Breast epithelium (tissue), 4 donors: Measurements from ENCODE around the gene IL11. TPM values are rescaled to one million over a fixed set of nuclear protein-coding genes. Genes with fewer than 3 reads are reported as not detected.

Experiments used
- DNase-seq, 2 donors: peaks; one replicate each; pipeline ENCODE4 v3.0.0-alpha.2; 2019; ENCODE audit warnings: low spot score in 2 of 2
- H3K27ac ChIP-seq, 2 donors: fragments of 200-600 bp; sonication (generic) in 1 of 2; one replicate each; pipeline ENCODE4 v1.5.1; 2016 to 2019; ENCODE audit warnings: mild to moderate bottlenecking in 1 of 2
- H3K27me3 ChIP-seq, 2 donors: fragments of 200-600 bp; sonication (generic) in 1 of 2; one replicate each; pipeline versions ENCODE4 v1.5.1 to v1.6.0; 2017 to 2019; ENCODE audit warnings: control low read depth in 1 of 2, mild to moderate bottlenecking in 1 of 2
- H3K36me3 ChIP-seq: fragments of 200-600 bp; one replicate; pipeline ENCODE4 v1.5.1; 2019
- H3K4me1 ChIP-seq, 2 donors: fragments of 200-600 bp; sonication (generic); one replicate each; pipeline ENCODE4 v1.5.1; 2016 to 2019; ENCODE audit warnings: control low read depth in 1 of 2
- H3K4me3 ChIP-seq, 3 donors: fragments of 200-600 bp; sonication (generic); 1 replicate in 2 of 3; 2 replicates in 1 of 3; pipeline ENCODE4 v1.5.1; 2016 to 2019; ENCODE audit warnings: mild to moderate bottlenecking in 3 of 3, moderate library complexity in 2 of 3
- H3K9me3 ChIP-seq, 2 donors: fragments of 200-600 bp; sonication (generic) in 1 of 2; one replicate each; pipeline ENCODE4 v1.5.1; 2016 to 2019; ENCODE audit warnings: control low read depth in 1 of 2
- CTCF ChIP-seq, 3 donors: fragments of 450-650 bp; IDR thresholded peaks; one replicate each; pipeline ENCODE4 v1.5.1; 2016 to 2017; ENCODE audit warnings: antibody characterized with exemption in 3 of 3, mild to moderate bottlenecking in 3 of 3, moderate library complexity in 3 of 3
- POLR2A ChIP-seq: fragments of 450-650 bp; IDR thresholded peaks from one replicate; pipeline ENCODE4 v1.6.1; 2016; ENCODE audit warnings: antibody characterized with exemption, mild to moderate bottlenecking, moderate library complexity
- POLR2AphosphoS5 ChIP-seq, 3 donors: sonication (generic); formaldehyde crosslinking; IDR thresholded peaks; one replicate each; pipeline ENCODE4 v1.6.1; 2017; ENCODE audit warnings: antibody characterized with exemption in 3 of 3
- intact Hi-C: fragments of 100-400 bp; cut with DNase I; formaldehyde crosslinking; loops from one replicate; pipeline ENCODE4 v1.15.1; 2023; ENCODE audit warnings: low total_unique reads
- total RNA-seq, 3 donors: library from RNA; depleted of rRNA; stranded (reverse); fragments of >200 nt; gene quantifications; one replicate each; pipeline ENCODE4 v1.1.0, GENCODE V29; 2016

Gene IL11
- total RNA-seq, 3 donors from 2014 or later, result 0.29 to 1.3 TPM; not detected in 1

GRCh38 chr19:55368701-55369563 is 1.3 kb downstream of the IL11 start:
- Histone ChIP-seq H3K36me3 (no peaks in the 10 kb centered on the region), H3K27me3 (peaks cover 16 to 59% of the 10 kb centered on the region in 2 donors), H3K4me3 (peak overlapping the region in 2 of 3 donors; percentile 45 to 64), H3K9me3 (no peaks in the 10 kb centered on the region), H3K27ac (peak overlapping the region in 1 of 2 donors; percentile 2), H3K4me1 (peaks cover 4 to 6% of the 10 kb centered on the region in 2 donors)
- TF ChIP-seq POLR2AphosphoS5 (IDR thresholded peaks at IDR 0.05), result no peak
- intact Hi-C loops, result no loop called here
- no peak for DNase-seq

- TF ChIP-seq CTCF (IDR thresholded peaks at IDR 0.05) (no peak), POLR2AphosphoS5 (IDR thresholded peaks at IDR 0.05) (no peak)
- DNase-seq, result no peak
- intact Hi-C loops, result no loop called here
- Histone ChIP-seq H3K4me1 (peaks cover 4 to 6% of the 10 kb centered on the region in 2 donors), H3K36me3 (no peaks in the 10 kb centered on the region), H3K27me3 (peaks cover 16 to 51% of the 10 kb centered on the region in 2 donors), H3K9me3 (no peaks in the 10 kb centered on the region), H3K4me3 (no peak overlapping the region), H3K27ac (no peak overlapping the region)
Measured at GRCh38 chr19:55368106-55368505, 2.2 kb downstream of the IL11 start.

GRCh38 chr19:55366790-55367189 is 3.5 kb downstream of the IL11 start:
- no peak for TF ChIP-seq CTCF (IDR thresholded peaks at IDR 0.05)
- no peak for TF ChIP-seq POLR2AphosphoS5 (IDR thresholded peaks at IDR 0.05)
- TF ChIP-seq POLR2A, result no peak
- no peak overlapping the region for H3K27ac ChIP-seq
- H3K4me1 ChIP-seq, result peaks cover 4 to 6% of the 10 kb centered on the region in 2 donors
- no peak for DNase-seq
- H3K27me3 ChIP-seq, result peaks cover 16 to 38% of the 10 kb centered on the region in 2 donors
- no peaks in the 10 kb centered on the region for H3K36me3 ChIP-seq
- intact Hi-C loops, result no loop called here
- no peaks in the 10 kb centered on the region for H3K9me3 ChIP-seq
- no peak overlapping the region for H3K4me3 ChIP-seq

- intact Hi-C loops, result no loop called here
- H3K27me3 ChIP-seq, result peaks cover 16 to 30% of the 10 kb centered on the region in 2 donors
Measured at GRCh38 chr19:55365964-55366363, 4.3 kb downstream of the IL11 start.

GRCh38 chr19:55365245-55365644 is 5.0 kb downstream of the IL11 start:
- intact Hi-C loops, result no loop called here
- no peak for TF ChIP-seq POLR2AphosphoS5 (IDR thresholded peaks at IDR 0.05)
- no peak for TF ChIP-seq CTCF (IDR thresholded peaks at IDR 0.05)
- no peak for TF ChIP-seq POLR2A
- H3K9me3 ChIP-seq, result no peaks in the 10 kb centered on the region
- no peak for DNase-seq
- H3K4me1 ChIP-seq, result peaks cover 4 to 6% of the 10 kb centered on the region in 2 donors
- H3K4me3 ChIP-seq, result no peak overlapping the region
- H3K27ac ChIP-seq, result no peak overlapping the region
- no peaks in the 10 kb centered on the region for H3K36me3 ChIP-seq
- H3K27me3 ChIP-seq, result peaks cover 16 to 22% of the 10 kb centered on the region in 2 donors

More at GRCh38 chr19:55365964-55366363, 4.3 kb downstream of the IL11 start:
- Histone ChIP-seq H3K9me3 (no peaks in the 10 kb centered on the region), H3K4me1 (peaks cover 4 to 6% of the 10 kb centered on the region in 2 donors), H3K27ac (no peak overlapping the region), H3K4me3 (no peak overlapping the region), H3K36me3 (no peaks in the 10 kb centered on the region)
- TF ChIP-seq POLR2A (no peak), POLR2AphosphoS5 (IDR thresholded peaks at IDR 0.05) (no peak), CTCF (IDR thresholded peaks at IDR 0.05) (no peak)
- DNase-seq, result no peak
